PFSK-1 (cell line): ENCODE measurements around the gene RUFY1.
A peak's percentile ranks its signal among the peaks of the same experiment; 100 is the strongest.

Source experiments
- FOXP2 ChIP-seq: optimal IDR thresholded peaks from 2 replicates; pipeline ENCODE3; 2011; ENCODE audit warnings: borderline replicate concordance, control low read depth, inconsistent platforms; ENCODE audit not compliant: insufficient read depth; ENCODE audit errors: extremely low read length, extremely low read depth
- POLR2AphosphoS5 ChIP-seq: IDR thresholded peaks from 2 replicates; pipeline ENCODE4 v1.6.1; 2012; ENCODE audit warnings: low read depth, mild to moderate bottlenecking, control low read depth, low read length, moderate library complexity
- SIN3A ChIP-seq: IDR thresholded peaks from 2 replicates; pipeline ENCODE4 v1.6.1; 2012; ENCODE audit warnings: mild to moderate bottlenecking, low read length, moderate library complexity, borderline replicate concordance; ENCODE audit not compliant: insufficient read depth
- TAF1 ChIP-seq: IDR thresholded peaks from 2 replicates; pipeline ENCODE4 v1.6.1; 2012; ENCODE audit warnings: low read length, control low read depth, borderline replicate concordance; ENCODE audit not compliant: insufficient read depth
- TF ChIP-seq, protein P1 (sequence below), 2 experiments: IDR thresholded peaks; 2 replicates each; pipeline versions ENCODE4 v1.6.1 to v1.8.0; 2011 to 2012; ENCODE audit warnings: low read depth in 2 of 2, low read length in 2 of 2, control low read depth in 1 of 2, inconsistent platforms in 1 of 2, mild to moderate bottlenecking in 1 of 2, moderate library complexity in 1 of 2; ENCODE audit not compliant: insufficient read depth in 1 of 2

The RUFY1 gene

DNA sequence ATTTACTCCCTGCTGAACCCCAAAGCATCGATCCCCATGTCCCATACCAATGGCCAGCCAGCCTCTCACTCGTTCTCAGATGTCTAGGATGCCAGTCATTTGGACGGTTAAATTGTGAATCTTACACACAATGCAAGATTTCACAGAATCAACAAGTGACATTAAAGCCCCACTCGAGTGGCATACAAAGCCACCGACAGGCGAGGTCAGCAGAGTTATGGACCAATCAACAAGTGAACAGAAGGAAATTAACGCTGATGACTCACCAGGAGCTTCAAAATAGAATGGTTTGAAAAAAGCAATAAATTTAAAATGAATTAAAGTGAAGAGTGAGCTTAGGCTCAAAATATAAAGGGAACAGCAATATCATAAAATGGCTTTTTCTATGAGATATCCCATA, 8.2 kb upstream of the RUFY1 start:
- TF ChIP-seq POLR2AphosphoS5 (no peak), FOXP2 (no peak), TAF1 (no peak)

DNA sequence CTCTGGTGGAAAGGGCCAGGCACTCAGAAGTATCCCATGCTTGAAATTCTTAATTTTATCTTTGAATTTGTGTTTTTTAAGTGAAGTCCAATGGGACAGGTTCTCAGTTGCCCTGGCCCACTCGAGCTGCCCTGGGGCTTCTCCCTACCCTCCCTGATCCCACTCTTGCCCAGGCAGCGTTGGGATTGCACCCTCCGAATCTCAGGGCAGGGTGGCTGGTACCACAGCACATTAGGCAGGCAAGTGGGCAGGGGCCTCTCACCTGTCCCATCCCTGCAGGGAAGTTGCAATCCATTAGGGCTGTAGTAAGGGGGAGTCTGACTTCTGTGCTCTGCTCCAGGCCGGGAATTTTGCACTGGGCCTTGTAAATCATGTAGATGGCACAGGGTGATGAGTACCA, 2.7 kb downstream of the RUFY1 start:
- TF ChIP-seq TAF1 (no peak), POLR2AphosphoS5 (no peak), SIN3A (no peak), FOXP2 (no peak)
- TF ChIP-seq, protein P1, sequence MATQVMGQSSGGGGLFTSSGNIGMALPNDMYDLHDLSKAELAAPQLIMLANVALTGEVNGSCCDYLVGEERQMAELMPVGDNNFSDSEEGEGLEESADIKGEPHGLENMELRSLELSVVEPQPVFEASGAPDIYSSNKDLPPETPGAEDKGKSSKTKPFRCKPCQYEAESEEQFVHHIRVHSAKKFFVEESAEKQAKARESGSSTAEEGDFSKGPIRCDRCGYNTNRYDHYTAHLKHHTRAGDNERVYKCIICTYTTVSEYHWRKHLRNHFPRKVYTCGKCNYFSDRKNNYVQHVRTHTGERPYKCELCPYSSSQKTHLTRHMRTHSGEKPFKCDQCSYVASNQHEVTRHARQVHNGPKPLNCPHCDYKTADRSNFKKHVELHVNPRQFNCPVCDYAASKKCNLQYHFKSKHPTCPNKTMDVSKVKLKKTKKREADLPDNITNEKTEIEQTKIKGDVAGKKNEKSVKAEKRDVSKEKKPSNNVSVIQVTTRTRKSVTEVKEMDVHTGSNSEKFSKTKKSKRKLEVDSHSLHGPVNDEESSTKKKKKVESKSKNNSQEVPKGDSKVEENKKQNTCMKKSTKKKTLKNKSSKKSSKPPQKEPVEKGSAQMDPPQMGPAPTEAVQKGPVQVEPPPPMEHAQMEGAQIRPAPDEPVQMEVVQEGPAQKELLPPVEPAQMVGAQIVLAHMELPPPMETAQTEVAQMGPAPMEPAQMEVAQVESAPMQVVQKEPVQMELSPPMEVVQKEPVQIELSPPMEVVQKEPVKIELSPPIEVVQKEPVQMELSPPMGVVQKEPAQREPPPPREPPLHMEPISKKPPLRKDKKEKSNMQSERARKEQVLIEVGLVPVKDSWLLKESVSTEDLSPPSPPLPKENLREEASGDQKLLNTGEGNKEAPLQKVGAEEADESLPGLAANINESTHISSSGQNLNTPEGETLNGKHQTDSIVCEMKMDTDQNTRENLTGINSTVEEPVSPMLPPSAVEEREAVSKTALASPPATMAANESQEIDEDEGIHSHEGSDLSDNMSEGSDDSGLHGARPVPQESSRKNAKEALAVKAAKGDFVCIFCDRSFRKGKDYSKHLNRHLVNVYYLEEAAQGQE (IDR thresholded peaks at IDR 0.05; ENCODE audit: insufficient read depth in 1 of 2, low read depth in 2 of 2, low read length in 2 of 2), result no peak

DNA sequence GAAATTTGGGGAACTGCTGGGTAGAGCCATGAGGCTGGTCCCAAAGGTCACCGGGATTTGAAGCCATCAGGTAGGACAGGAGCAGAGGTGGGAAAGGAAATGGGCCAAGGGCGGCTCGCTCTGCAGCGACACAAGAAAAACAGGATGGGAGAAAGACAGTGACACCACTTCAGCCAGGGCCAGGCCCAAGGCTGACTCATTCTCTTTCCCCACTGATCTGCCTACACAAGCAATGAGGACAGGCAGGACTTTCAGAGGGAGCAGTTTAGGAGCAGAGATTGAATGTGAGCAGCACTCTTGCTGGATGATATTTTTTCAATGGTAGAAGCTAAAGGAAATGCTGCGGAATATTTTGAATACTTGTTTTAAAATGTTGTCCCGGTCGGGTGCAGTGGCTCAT, 3.5 kb downstream of the RUFY1 start:
- peak; percentile 43; the same call in 1 of the 2 replicates for TF ChIP-seq SIN3A
- TF ChIP-seq TAF1, result peak; percentile 76; the same call in 1 of the 2 replicates
- TF ChIP-seq POLR2AphosphoS5, result no peak

DNA sequence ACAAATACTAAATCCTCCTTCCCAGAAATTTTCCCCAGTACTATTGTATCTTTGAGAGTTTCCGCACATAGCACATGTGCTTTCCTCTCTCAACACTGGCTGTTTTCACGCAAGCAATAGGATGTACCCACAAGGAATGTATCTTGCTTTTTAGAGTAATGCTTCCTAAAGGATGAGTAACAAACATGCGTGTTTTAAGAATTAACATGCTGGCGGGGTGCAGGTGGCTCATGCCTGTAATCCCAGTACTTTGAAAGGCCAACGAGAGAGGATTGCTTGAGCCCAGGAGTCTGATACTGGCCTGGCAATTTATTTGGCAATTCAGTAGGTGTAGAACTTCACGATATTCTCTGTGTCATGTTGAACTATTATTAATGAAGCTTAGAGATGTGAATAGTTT, 4.6 kb downstream of the RUFY1 start:
- TF ChIP-seq SIN3A, result no peak
- no peak for TF ChIP-seq FOXP2
- TF ChIP-seq TAF1, result no peak
- TF ChIP-seq, protein P1 (IDR thresholded peaks at IDR 0.05; ENCODE audit: insufficient read depth in 1 of 2, low read depth in 2 of 2, low read length in 2 of 2), result no peak
- no peak for TF ChIP-seq POLR2AphosphoS5

DNA sequence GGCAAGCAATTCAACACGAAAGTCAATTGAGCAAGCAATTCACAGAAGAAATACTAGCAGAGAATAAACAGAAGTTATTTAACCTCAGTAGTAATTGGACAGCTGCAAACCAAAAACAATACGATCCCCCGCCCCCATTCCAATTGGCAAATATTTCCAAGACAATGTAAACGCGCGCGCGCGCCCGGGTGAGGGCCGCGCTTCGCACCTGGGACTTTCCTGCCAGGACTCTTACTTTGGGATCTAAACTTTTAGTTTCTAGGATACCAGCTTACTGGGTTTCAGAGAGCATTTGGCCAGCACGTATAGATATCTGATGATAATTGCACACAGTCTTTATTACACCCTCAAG, 8.6 kb downstream of the RUFY1 start:
- TF ChIP-seq, protein P1 (IDR thresholded peaks at IDR 0.05; ENCODE audit: insufficient read depth in 1 of 2, low read depth in 2 of 2, low read length in 2 of 2), result no peak
- TF ChIP-seq TAF1, result no peak
- TF ChIP-seq POLR2AphosphoS5, result no peak
- no peak for TF ChIP-seq FOXP2
- TF ChIP-seq SIN3A, result no peak

DNA sequence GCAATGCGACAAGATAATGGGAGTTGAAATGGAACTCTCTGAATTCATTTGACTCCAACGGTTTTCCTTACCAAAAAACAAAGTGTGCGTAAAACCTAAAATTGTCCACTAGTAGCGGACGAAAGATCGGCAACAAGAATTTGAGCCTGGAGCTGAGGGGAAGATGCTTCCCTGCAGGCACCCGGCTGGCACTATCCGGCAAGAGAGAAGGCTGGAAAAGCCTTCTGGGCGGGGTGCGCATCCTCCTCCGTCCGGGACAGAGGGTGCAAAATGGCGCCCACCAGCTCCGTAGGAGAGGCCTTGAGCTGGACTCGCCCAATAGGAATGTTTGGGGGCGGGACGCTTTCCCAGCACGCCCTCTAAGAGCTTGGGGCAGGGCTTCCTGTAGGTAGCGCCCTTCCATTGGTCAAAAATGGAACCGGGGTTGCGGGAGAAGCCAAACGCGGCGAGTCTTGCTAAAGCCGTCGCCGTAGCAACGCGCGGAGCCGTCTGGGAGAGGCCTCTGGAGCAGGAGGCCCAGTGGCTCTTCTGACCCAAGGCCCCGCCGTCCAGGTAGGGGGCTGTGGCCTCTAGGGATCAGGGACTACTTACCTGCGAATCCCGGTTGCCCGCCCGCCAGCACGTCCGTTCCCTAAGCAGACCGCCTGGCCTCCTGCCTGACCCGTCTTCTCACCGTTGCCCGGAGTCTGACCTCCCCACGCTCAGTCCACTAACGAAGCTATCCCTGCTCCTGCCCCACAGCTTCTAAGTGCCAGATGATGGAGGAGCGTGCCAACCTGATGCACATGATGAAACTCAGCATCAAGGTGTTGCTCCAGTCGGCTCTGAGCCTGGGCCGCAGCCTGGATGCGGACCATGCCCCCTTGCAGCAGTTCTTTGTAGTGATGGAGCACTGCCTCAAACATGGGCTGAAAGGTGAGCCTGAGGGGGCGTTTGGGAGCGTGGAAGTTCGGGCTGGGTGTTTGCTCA, 9.2 kb downstream of the RUFY1 start:
- peak; percentile 92 for TF ChIP-seq POLR2AphosphoS5
- peak; percentile 47; the same call in 1 of the 2 replicates for TF ChIP-seq TAF1
- TF ChIP-seq, protein P1 (IDR thresholded peaks at IDR 0.05; ENCODE audit: insufficient read depth in 1 of 2, low read depth in 2 of 2, low read length in 2 of 2), result no peak
- no peak for TF ChIP-seq SIN3A
- no peak for TF ChIP-seq FOXP2
